Esophagus mucosa (tissue), 1 donor: Measurements from ENCODE around the gene KRTAP3-1. TPM values are rescaled to one million over a fixed set of nuclear protein-coding genes. Genes with fewer than 3 reads are reported as not detected.
"Not testable (repeated sequence)": the region's sequence is repeated elsewhere in the genome, so short reads cannot be mapped to it uniquely, and the experiment has no call there.

Experiments
- ATAC-seq: fragments of 200-7000 bp; cut with Tn5 transposase; one replicate; pipeline ENCODE4 v1.9.1; 2020
- total RNA-seq: library from RNA; stranded (reverse); gene quantifications from one replicate; pipeline ENCODE4 v1.2.4, GENCODE V29; 2023
- donor health status: DM: yes; HTN: yes; CAD: no.

The KRTAP3-1 gene
- total RNA-seq, result not detected

DNA sequence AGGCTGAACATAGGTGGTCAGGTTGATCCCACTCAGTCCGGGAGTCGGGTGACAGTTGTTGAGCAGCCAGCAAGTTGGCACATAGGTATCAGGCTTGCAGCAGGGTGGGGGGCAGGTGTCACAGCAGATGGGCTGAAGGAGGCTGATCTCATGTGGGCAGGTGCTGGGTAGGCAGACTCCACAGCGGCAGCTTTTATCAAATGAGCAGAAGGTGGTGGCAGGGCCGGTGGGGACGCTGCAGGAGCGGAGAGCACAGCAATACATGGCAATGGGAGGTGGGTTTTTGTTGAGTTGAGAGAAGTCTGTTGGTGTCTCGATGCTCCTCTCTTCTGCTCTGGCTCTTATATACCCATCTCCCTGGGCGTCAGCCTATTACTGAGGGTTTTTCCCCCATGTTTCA, at the start of gene KRTAP3-1:
TSS of gene KRTAP3-1 (minus strand) at position 318 of the 400 bp plus-strand sequence. CDS start at position 264, 54 bp downstream.
- ATAC-seq, result no peak

DNA sequence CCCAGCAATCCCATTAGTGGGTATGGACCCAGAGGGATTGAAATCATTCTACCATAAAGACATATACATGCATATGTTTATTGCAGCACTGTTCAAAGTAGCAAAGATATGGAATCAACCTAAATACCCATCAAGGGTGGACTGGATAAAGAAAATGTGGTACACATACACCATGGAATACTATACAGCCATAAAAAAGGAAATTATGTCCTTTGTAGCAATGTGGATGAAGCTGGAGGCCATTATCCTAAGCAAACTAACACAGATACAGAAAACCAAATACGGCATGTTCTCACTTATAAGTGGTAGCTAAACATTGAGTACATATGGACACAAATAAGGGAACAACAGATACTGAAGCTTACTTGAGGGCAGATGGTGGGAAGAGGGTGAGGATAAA, 48.6 kb upstream of the KRTAP3-1 start:
- ATAC-seq, result no peak

DNA sequence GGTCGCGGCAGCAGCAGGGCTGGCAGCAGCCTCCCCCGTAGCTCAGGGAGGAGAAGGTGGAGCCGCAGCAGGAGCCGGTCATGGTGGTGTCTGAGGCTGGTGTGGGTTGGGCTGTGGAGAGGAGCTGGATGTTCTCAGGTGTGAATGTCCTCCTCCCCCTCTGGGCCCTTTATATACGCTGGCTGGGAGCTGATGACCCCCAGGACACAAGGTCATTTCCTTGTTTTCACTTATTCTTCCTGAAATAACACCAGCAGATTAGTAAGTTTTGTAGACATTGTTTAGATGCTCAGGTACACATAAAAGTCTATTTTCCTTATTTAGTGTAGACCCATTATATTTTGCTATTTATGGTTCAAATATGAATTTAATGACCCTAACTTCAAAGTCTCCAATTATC, 46.2 kb upstream of the KRTAP3-1 start, which contains the start of gene KRTAP2-2:
TSS of gene KRTAP2-2 (minus strand) at position 101 of the 400 bp plus-strand sequence. CDS start at position 82, 19 bp downstream.
- not testable (repeated sequence) for ATAC-seq

DNA sequence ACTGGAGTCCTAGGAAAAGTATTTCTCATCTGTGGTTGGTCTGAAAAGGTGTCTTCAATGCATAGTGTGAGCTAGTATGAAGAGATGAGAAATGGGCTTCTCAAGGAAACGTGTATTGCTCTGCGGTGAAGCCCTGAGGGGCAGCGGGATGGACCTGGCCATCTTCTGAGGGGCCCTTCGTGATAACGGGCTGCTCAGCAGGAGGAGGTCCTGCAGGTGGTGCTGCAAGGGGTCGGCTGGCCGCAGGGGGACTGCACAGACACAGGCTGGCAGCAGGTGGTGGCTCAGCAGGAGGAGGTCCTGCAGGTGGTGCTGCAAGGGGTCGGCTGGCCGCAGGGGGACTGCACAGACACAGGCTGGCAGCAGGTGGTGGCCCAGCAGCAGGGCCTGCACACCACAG, 45.6 kb upstream of the KRTAP3-1 start:
- not testable (repeated sequence) for ATAC-seq

GRCh38 chr17:41054025-41054424, 45.1 kb upstream of the KRTAP3-1 start:
- ATAC-seq, result no peak

- no peak for ATAC-seq
These were observed 43.6 kb upstream of the KRTAP3-1 start for GRCh38 chr17:41052566-41052965.

- ATAC-seq, result no peak
These were observed 40.2 kb upstream of the KRTAP3-1 start for GRCh38 chr17:41049110-41049509.

GRCh38 chr17:41048441-41048840, 39.5 kb upstream of the KRTAP3-1 start:
- no peak for ATAC-seq

- ATAC-seq, result peak; percentile 10
These were observed 38.0 kb upstream of the KRTAP3-1 start, which contains the start of gene KRTAP2-1 for GRCh38 chr17:41046735-41047465. KRTAP2-1 (minus strand) TSS chr17:41047316; CDS start chr17:41047267, 49 bp downstream.

- no peak for ATAC-seq
These were observed 34.0 kb upstream of the KRTAP3-1 start for GRCh38 chr17:41042953-41043352.

- ATAC-seq, result peak; percentile 39
These were observed 32.0 kb upstream of the KRTAP3-1 start, which contains the start of gene KRTAP1-1 for GRCh38 chr17:41040783-41041571. KRTAP1-1 (minus strand) TSS chr17:41041450; CDS start chr17:41041397, 53 bp downstream.

GRCh38 chr17:41037853-41038350, 29.0 kb upstream of the KRTAP3-1 start:
- no peak for ATAC-seq

DNA sequence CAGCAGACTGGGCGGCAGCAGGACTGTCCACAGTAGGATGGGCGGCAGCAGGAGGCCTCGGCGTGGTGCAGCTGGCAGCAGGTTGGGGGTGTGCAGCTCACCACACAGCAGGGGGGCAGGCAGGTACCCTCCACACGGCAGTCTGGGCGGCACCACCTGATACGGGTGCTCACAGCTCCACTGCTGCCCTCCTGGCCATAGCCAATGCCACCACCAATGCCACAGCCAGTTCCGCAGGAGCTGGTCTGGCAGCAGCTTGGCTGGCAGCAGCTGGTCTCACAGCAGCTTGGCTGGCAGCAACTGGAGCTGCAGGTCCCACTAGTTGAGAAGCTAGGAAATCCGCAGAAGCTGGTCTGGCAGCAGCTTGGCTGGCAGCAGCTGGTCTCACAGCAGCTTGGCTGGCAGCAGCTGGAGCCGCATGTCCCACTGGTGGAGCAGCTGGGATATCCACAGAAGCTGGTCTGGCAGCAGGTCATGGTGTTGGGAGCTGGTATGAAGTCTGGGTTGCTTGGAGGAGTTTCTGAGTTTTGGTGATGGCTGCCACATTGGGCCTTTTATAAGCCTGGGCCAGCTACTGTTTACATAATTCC, 25.5 kb upstream of the KRTAP3-1 start, which contains the start of gene KRTAP1-3:
TSS of gene KRTAP1-3 (minus strand) at position 529 of the 590 bp plus-strand sequence. CDS start at position 476, 53 bp downstream.
- not testable (repeated sequence) for ATAC-seq

GRCh38 chr17:41029633-41030245, 20.8 kb upstream of the KRTAP3-1 start, which contains the start of gene KRTAP1-4:
KRTAP1-4 (minus strand) TSS chr17:41030195; CDS start chr17:41030078, 117 bp downstream.
- ATAC-seq, result no peak

GRCh38 chr17:41026715-41027471, 18.0 kb upstream of the KRTAP3-1 start, which contains the start of gene KRTAP1-5:
KRTAP1-5 (minus strand) TSS chr17:41027208; CDS start chr17:41027155, 53 bp downstream.
- ATAC-seq, result peak; percentile 36

- no peak for ATAC-seq
These were observed 15.8 kb upstream of the KRTAP3-1 start for GRCh38 chr17:41024697-41025096.

- no peak for ATAC-seq
These were observed 11.4 kb upstream of the KRTAP3-1 start for GRCh38 chr17:41020336-41020735.

- no peak for ATAC-seq
These were observed 10.5 kb upstream of the KRTAP3-1 start for GRCh38 chr17:41019415-41019814.

GRCh38 chr17:41018541-41018940, 9.6 kb upstream of the KRTAP3-1 start:
- ATAC-seq, result no peak

- ATAC-seq, result no peak
These were observed 7.8 kb upstream of the KRTAP3-1 start for GRCh38 chr17:41016578-41017215.

DNA sequence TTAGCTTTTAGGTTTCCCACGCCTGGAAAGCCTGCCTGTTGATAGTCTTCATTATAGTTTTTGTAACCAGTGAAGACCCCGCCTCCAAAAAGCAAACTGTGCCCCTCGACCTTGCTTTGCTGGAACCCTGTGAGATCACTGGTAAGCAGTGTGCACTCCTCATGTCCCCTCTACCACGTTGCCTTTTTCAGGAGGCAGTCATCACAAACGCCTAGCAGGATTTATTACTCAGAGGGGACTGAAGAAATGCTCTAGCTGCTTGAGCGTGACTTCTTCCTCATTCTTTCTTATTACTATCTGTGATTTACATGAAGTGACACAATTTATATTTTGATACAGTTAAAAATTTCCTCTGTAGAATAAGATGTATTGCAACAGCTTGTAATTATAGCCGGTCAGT, 6.5 kb upstream of the KRTAP3-1 start:
- ATAC-seq, result no peak
